Ovary (tissue), 3 donors: ENCODE measurements around the gene HDAC7.

Experiments
- CTCF ChIP-seq, 3 donors: fragments of 450-650 bp in 2 of 3; fragments of 200-600 bp in 1 of 3; IDR thresholded peaks; one replicate each; pipeline versions ENCODE4 v1.5.1 to v1.8.0; 2016 to 2022; ENCODE audit warnings: antibody characterized with exemption in 3 of 3, mild to moderate bottlenecking in 1 of 3
- EP300 ChIP-seq: sonication (generic); formaldehyde crosslinking; IDR thresholded peaks from one replicate; pipeline ENCODE4 v1.6.1; 2017; ENCODE audit warnings: antibody characterized with exemption
- POLR2A ChIP-seq: fragments of 450-650 bp; IDR thresholded peaks from one replicate; pipeline ENCODE4 v1.6.1; 2017; ENCODE audit warnings: antibody characterized with exemption, mild to moderate bottlenecking, moderate library complexity
- donor health status: DM: no; HTN: no; CAD: no.

GRCh38 chr12:47849261-47849660 lies 29.6 kb upstream of the HDAC7 start:
- no peak for TF ChIP-seq CTCF (IDR thresholded peaks at IDR 0.05)
- TF ChIP-seq POLR2A: no peak
- TF ChIP-seq EP300: no peak
